ENCODE measurements around the gene VPS4A. TPM values are rescaled to one million over a fixed set of nuclear protein-coding genes. Genes with fewer than 3 reads are reported as not detected.
"Not testable (repeated sequence)": the region's sequence is repeated elsewhere in the genome, so short reads cannot be mapped to it uniquely, and the experiment has no call there.

The VPS4A gene
- total RNA-seq, 1 donor from 2014 or later, result 31.0 TPM

DNA sequence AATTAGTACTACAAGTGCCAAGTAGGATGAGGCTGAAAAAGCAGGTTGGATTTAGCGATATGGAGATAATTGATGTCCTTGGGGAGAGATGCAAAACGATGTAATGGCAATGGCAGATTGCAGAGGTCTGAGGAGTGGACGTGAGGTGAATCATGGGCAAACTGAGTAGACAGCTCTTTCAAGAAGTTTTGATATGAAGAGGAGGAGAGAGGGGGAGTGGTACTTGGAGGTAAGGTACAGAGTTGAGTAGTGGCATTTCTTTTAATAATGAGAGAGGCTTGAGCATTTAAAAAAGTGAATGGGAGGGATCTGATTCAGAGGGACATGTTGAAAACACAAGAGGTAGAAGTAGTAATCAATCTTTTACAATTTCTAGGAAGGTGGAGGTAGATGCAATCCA lies 17.7 kb upstream of the VPS4A start:
- H3K4me3 ChIP-seq (ENCODE audit: low read depth, low read length), result no peak overlapping the region
- TF ChIP-seq, protein P1, sequence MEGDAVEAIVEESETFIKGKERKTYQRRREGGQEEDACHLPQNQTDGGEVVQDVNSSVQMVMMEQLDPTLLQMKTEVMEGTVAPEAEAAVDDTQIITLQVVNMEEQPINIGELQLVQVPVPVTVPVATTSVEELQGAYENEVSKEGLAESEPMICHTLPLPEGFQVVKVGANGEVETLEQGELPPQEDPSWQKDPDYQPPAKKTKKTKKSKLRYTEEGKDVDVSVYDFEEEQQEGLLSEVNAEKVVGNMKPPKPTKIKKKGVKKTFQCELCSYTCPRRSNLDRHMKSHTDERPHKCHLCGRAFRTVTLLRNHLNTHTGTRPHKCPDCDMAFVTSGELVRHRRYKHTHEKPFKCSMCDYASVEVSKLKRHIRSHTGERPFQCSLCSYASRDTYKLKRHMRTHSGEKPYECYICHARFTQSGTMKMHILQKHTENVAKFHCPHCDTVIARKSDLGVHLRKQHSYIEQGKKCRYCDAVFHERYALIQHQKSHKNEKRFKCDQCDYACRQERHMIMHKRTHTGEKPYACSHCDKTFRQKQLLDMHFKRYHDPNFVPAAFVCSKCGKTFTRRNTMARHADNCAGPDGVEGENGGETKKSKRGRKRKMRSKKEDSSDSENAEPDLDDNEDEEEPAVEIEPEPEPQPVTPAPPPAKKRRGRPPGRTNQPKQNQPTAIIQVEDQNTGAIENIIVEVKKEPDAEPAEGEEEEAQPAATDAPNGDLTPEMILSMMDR (conservative IDR thresholded peaks at IDR 0.05; ENCODE audit: low read depth, low read length), result no peak
- DNase-seq (ENCODE audit: low read depth), result no peak

DNA sequence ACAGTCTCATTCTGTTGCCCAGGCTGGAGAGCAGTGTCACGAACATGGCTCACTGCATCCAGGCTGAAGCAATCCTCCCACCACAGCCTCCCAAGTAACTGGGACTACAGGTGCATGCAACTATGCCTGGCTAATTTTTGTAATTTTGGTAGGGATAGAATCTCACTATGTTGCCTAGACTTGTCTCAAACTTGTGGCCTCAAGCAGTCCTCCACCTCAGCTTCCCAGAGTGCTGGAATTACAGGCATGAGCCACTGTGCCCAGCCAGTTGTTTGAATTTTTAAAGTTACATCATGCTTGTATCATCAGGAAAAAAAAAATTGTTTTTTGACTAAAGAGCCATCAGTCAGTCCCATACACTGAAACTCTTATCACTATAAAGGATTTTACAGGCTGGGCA lies 17.1 kb upstream of the VPS4A start:
- no peak overlapping the region for H3K4me3 ChIP-seq (ENCODE audit: low read depth, low read length)
- no peak for DNase-seq (ENCODE audit: low read depth)
- TF ChIP-seq, protein P1 (conservative IDR thresholded peaks at IDR 0.05; ENCODE audit: low read depth, low read length), result no peak

DNA sequence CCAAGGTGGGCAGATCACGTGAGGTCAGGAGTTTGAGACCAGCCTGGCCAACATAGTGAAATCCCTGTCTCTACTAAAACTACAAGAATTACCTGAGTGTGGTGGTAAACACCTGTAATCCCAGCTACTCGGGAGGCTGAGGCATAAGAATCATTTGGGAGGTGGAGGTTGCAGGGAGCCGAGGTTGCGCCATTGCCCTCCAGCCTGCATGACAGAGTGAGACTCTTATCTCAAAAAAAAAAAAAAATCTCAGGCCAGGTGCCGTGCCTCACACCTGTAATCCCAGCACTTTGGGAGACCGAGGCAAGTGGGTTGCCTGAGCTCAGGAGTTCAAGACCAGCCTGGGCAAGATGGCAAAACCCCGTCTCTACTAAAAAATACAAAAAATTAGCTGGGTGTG lies 14.4 kb upstream of the VPS4A start:
- DNase-seq (ENCODE audit: low read depth); H3K4me3 ChIP-seq (ENCODE audit: low read depth, low read length): not testable (repeated sequence)

DNA sequence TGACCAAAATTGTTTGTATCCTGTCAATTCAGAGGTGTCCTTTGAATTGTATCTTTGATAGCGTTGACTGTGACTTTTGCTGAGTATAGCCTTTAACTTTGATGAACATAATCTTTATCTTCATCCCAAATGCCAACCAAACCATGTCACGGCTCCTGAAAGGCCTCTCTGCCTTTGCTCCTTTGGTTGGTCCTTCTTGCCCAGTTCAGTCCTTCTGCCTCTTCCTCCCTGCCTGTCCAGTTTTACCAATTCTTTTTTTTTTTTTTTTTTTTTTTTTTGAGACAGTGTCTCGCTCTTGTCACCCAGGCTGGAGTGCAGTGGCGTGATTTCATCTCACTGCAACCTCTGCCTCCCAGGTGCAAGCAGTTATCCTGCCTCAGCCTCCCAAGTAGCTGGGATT lies 12.9 kb upstream of the VPS4A start:
- H3K4me3 ChIP-seq (ENCODE audit: low read depth, low read length), result no peak overlapping the region
- TF ChIP-seq, protein P1 (conservative IDR thresholded peaks at IDR 0.05; ENCODE audit: low read depth, low read length), result no peak
- DNase-seq (ENCODE audit: low read depth), result no peak

DNA sequence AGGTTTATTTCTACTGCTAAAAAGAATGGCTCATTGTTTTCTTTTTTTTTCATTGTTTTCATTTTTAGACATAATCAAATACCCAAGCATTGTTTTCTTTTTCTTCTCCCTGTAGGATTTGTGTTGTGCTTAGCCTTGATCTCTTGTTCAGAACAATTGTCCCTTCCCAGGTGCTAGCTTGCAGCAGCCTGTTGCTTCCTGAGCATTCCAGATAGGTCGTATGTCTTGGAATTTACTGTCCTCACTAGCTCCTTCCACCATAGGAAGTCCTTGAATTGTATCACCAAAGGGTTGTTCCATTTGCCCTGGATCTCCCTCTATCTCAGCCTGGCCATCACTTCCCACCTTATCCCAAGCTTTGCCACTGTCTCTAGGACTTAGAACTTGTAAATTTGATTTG lies 10.0 kb upstream of the VPS4A start:
- H3K4me3 ChIP-seq (ENCODE audit: low read depth, low read length), result no peak overlapping the region
- DNase-seq (ENCODE audit: low read depth), result no peak
- TF ChIP-seq, protein P1 (conservative IDR thresholded peaks at IDR 0.05; ENCODE audit: low read depth, low read length), result no peak

DNA sequence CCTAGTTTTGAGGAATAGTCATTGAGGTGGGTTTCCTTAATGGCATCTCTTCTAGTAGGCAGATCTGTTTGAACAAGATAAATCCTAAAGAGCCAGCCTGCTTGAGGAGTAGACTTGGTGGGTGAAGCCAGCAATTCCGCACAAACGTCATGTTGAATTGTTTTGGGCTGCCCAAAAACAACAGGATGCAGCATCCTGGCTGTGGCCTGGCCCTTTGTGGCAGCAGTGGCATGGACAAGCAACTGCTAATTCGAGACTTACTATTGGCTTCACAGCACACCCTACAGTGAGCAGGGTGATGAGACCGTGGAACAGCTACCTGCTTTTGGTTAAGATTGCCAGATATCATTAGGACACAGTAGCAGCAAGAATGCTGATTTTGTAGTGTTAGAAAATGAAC lies 9.3 kb upstream of the VPS4A start:
- no peak for DNase-seq (ENCODE audit: low read depth)
- H3K4me3 ChIP-seq (ENCODE audit: low read depth, low read length), result no peak overlapping the region
- TF ChIP-seq, protein P1 (conservative IDR thresholded peaks at IDR 0.05; ENCODE audit: low read depth, low read length), result no peak

DNA sequence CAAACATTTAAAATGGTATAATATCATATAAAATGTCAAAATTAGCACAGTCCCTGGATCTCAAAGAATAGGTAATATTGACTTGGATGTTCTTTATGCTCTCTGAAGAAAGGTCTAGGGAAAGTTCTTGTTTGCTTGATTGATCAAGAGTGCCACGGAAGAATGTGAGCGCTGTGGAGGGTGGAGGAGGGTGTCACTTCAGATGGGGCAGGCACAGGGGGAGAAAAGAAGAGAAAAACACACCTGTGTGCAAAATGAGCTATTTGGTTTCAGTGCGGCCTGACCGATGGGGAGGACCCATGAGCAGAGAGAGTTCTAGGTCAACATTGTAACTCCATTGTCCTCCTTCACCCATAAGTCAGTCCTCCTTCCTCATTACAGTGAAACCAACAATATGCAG lies 8.8 kb upstream of the VPS4A start:
- DNase-seq (ENCODE audit: low read depth), result no peak
- TF ChIP-seq, protein P1 (conservative IDR thresholded peaks at IDR 0.05; ENCODE audit: low read depth, low read length), result no peak
- H3K4me3 ChIP-seq (ENCODE audit: low read depth, low read length), result no peak overlapping the region

DNA sequence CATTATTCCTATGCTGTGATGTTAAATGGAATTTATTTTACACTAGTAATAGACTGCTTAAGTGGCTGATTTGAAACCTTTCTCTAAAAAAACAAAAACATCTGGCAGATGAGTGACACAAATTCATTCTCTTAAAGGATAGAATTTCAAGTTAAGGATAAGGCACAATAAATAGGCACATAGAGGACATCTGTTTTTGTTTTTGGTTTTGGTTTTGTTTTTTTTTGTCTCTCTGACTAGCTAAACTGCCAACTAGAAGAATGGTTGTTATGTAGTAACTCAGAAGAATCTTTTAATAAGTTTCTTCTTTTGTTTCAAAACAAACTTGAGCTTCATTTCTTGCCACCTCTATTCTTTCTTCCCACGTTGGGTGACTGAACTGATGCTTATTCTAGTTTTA lies 5.1 kb upstream of the VPS4A start:
- DNase-seq (ENCODE audit: low read depth), result no peak
- TF ChIP-seq, protein P1 (conservative IDR thresholded peaks at IDR 0.05; ENCODE audit: low read depth, low read length), result no peak
- H3K4me3 ChIP-seq (ENCODE audit: low read depth, low read length), result no peak overlapping the region

All from epithelial cell of proximal tubule (primary cell).